PFSK-1 (cell line): ENCODE measurements around the gene CD3E.

ENCODE experiments used
- FOXP2 ChIP-seq: optimal IDR thresholded peaks from 2 replicates; pipeline ENCODE3; 2011; ENCODE audit warnings: borderline replicate concordance, control low read depth, inconsistent platforms; ENCODE audit not compliant: insufficient read depth; ENCODE audit errors: extremely low read length, extremely low read depth
- POLR2AphosphoS5 ChIP-seq: IDR thresholded peaks from 2 replicates; pipeline ENCODE4 v1.6.1; 2012; ENCODE audit warnings: low read depth, mild to moderate bottlenecking, control low read depth, low read length, moderate library complexity
- SIN3A ChIP-seq: IDR thresholded peaks from 2 replicates; pipeline ENCODE4 v1.6.1; 2012; ENCODE audit warnings: mild to moderate bottlenecking, low read length, moderate library complexity, borderline replicate concordance; ENCODE audit not compliant: insufficient read depth
- TAF1 ChIP-seq: IDR thresholded peaks from 2 replicates; pipeline ENCODE4 v1.6.1; 2012; ENCODE audit warnings: low read length, control low read depth, borderline replicate concordance; ENCODE audit not compliant: insufficient read depth
- TF ChIP-seq, protein P1 (sequence below), 2 experiments: IDR thresholded peaks; 2 replicates each; pipeline versions ENCODE4 v1.6.1 to v1.8.0; 2011 to 2012; ENCODE audit warnings: low read depth in 2 of 2, low read length in 2 of 2, control low read depth in 1 of 2, inconsistent platforms in 1 of 2, mild to moderate bottlenecking in 1 of 2, moderate library complexity in 1 of 2; ENCODE audit not compliant: insufficient read depth in 1 of 2

CD3E gene

DNA sequence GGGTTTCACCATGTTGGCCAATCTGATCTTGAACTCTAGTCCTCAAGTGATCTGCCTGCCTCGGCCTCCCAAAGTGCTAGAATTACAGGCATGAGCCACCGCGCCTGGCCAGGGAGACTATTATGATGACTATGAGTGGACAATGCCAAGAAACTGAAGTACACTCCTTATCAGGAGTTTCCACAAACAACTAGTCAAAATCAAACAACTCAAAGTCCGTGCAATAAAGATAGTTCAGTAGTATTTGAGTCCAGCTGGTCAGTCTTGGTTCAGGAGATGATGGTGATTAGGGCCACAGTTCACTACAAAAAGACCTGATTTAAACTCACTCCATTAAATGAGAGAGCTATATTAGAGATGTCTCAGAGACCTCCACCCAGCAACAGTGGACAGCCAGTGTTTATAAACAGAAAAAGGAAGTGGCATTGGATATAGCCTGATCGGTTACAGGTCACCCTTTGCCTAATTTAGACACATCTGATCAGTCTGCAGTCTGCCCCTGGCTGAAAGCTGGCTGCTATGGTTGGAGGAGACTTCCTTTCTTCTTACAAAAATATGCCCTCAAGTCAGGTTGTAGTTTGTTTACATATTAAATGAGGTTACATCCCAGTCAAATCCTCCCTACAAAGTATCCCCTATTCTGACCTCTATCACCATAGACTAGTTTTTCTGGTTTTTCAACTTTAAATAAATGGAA, 17.0 kb downstream of the CD3E start:
- no peak for TF ChIP-seq SIN3A
- TF ChIP-seq, protein P1, sequence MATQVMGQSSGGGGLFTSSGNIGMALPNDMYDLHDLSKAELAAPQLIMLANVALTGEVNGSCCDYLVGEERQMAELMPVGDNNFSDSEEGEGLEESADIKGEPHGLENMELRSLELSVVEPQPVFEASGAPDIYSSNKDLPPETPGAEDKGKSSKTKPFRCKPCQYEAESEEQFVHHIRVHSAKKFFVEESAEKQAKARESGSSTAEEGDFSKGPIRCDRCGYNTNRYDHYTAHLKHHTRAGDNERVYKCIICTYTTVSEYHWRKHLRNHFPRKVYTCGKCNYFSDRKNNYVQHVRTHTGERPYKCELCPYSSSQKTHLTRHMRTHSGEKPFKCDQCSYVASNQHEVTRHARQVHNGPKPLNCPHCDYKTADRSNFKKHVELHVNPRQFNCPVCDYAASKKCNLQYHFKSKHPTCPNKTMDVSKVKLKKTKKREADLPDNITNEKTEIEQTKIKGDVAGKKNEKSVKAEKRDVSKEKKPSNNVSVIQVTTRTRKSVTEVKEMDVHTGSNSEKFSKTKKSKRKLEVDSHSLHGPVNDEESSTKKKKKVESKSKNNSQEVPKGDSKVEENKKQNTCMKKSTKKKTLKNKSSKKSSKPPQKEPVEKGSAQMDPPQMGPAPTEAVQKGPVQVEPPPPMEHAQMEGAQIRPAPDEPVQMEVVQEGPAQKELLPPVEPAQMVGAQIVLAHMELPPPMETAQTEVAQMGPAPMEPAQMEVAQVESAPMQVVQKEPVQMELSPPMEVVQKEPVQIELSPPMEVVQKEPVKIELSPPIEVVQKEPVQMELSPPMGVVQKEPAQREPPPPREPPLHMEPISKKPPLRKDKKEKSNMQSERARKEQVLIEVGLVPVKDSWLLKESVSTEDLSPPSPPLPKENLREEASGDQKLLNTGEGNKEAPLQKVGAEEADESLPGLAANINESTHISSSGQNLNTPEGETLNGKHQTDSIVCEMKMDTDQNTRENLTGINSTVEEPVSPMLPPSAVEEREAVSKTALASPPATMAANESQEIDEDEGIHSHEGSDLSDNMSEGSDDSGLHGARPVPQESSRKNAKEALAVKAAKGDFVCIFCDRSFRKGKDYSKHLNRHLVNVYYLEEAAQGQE (IDR thresholded peaks at IDR 0.05; ENCODE audit: insufficient read depth in 1 of 2, low read depth in 2 of 2, low read length in 2 of 2) = no peak
- no peak for TF ChIP-seq TAF1
- no peak for TF ChIP-seq POLR2AphosphoS5
- no peak for TF ChIP-seq FOXP2

DNA sequence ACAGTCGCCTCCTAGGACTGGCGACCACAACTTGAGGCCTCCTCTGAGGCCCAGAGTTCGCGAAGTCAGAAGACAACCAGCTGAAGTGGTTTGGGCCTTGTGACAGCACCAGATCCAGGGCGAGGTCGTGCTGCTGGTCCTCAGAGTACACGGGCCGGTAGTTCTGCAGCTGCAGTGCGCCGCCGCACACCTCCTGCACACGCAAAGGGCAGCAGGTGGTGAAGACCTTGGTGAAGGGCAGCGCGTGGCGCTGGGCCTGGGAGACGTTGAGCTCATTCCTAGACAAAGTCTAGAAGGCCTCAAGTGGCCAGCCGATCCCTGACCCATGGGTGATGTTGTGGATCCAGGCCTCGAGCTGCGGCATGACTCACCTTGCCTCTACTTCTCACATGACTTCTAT, 18.2 kb downstream of the CD3E start:
- TF ChIP-seq FOXP2 = no peak
- no peak for TF ChIP-seq POLR2AphosphoS5
- TF ChIP-seq, protein P1 (IDR thresholded peaks at IDR 0.05; ENCODE audit: insufficient read depth in 1 of 2, low read depth in 2 of 2, low read length in 2 of 2) = no peak
- no peak for TF ChIP-seq TAF1
- no peak for TF ChIP-seq SIN3A

DNA sequence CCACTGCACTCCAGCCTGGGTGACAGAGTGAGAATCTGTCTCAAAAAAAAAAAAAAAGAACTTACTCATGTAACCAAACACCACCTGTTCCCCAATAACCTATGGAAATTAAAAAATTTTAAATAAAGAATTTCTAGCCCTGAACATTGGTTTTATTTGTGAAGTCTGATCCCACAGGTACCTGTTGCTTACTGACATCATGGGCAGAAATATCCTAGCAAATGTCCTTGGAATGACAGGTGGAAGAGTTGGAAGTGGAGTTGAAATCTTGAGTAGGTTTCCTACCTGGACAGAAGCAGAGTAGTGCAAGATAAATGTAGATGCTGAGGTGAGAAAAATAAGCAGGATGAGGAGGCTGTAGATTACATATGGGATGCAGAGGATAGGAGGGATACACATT, 20.8 kb downstream of the CD3E start:
- TF ChIP-seq FOXP2 = no peak

DNA sequence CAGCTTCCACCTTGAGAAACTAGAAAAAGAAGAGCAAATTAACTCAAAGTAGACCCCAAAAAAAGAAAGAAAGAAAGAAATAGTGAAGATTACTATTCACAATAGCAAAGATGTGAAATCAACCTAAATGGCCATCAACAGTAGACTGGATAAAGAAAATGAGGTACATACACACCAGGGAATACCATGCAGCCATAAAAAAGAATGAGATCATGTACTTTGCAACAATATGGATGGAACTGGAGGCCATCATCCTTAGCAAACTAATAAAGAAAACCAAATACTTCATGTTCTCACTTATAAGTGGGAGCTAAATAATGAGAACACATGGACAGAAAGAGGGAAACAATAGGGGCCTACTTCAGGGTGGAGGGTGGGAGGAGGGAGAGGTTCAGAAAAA, 24.2 kb downstream of the CD3E start:
- TF ChIP-seq, protein P1 (IDR thresholded peaks at IDR 0.05; ENCODE audit: insufficient read depth in 1 of 2, low read depth in 2 of 2, low read length in 2 of 2) = no peak
- TF ChIP-seq TAF1 (no peak), FOXP2 (no peak), POLR2AphosphoS5 (no peak), SIN3A (no peak)

DNA sequence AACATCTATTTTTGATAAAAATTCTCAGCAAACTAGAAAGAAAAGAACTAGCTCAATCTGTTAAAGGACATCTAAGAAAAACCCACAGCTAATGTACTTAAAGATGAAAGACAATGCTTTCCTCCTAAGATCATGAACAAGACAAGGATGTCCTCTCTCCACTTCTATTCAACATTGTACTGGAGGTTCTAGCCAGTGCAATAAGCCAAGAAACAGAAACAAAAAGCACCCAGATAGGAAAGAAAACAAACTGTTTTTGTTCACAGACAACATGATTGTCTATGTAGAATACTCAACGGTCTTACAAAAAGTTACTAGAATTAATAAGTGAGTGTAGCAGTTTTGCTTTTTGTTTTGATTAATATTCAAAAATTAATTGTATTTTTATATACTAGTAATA, 30.2 kb downstream of the CD3E start:
- TF ChIP-seq, protein P1 (IDR thresholded peaks at IDR 0.05; ENCODE audit: insufficient read depth in 1 of 2, low read depth in 2 of 2, low read length in 2 of 2) = no peak
- TF ChIP-seq POLR2AphosphoS5 = no peak
- TF ChIP-seq TAF1 = no peak
- TF ChIP-seq SIN3A = no peak
- TF ChIP-seq FOXP2 = no peak

DNA sequence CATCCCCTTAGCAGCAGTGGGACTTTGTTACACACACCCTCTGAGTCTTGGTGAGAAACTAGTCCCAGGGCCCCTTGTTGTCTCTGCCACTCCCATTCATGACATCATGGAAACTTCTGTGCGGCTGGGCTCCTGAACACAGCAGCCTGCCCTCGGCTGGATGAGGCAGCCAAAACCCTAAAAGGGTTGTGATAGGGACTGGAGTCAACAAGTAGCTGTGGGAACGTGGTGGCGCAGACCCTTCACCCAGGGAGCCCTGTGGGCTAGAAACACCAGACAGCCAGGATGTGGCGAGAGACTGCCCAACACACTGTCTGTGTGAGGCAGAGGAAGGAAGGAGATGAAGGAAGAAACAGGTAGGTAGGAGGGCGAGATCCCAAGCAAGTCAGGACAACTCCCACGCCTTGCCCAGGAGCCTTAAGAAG, 34.1 kb downstream of the CD3E start:
- TF ChIP-seq TAF1 (no peak), FOXP2 (no peak), SIN3A (no peak), POLR2AphosphoS5 (no peak)
- TF ChIP-seq, protein P1 (IDR thresholded peaks at IDR 0.05; ENCODE audit: insufficient read depth in 1 of 2, low read depth in 2 of 2, low read length in 2 of 2) = no peak
